ENCODE measurements around the gene PLXDC2.

The PLXDC2 gene

DNA sequence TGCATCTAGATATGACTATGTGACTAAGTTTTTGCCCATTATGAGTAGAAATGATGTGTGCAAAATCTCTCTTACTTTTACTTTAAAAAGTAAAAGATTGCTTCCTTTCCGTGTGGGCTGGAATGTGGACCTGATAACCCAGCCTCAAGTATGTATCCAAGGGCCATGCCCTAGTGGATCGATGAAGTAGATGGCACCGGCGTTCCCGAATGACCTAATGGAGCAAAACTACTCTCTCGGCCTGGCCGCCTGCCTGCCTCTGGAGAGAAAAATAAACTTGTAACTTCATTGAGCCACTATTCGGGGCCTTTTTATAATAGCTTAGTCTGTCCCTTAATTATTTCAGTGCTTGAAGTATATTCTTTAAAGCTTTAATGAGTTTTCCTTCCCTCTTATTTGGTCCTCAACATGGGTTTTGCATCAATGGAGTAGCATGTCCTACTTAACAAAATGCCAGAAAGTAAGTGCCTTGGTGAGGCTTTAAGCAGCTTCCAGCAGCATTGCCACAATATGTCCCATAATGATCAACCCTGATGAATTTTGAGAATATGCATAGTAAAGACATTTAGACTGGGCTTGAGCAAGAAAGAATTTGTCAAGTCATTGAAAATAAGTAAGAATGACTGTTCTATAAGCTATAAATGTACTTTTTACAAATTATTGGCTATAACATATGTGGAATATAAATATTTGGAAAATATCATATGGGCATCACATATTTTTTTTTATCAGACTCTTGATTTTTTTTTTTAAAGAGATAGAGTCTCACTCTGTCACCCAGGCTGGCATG, 61.4 kb downstream of the PLXDC2 start:
- Histone ChIP-seq H3K27ac (ENCODE audit: low read depth, low read length) (no peak overlapping the region), H3K9ac (ENCODE audit: low read depth in 1 of 2, low read length in 2 of 2) (no peak overlapping the region), H3K4me3 (ENCODE audit: low read depth in 1 of 2, low read length in 2 of 2) (no peak overlapping the region)

DNA sequence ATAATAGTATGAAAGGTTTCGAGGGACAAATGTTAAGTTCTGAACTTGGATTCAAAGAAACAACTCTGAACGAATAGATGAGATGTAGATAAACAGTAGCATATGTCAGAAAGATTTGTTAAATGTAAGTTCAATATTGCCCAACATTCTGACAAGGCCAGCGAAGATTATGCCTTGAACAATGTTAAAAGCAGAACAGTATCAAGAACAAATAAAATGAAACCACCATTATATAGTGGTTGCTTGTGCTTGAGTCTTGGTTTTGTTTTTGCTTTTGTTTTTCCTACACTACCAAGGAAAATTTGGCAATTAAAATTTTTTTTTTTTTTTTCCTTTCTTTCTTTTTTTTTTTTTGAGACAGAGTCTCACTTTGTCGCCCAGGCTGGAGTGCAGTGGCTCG, 66.4 kb downstream of the PLXDC2 start:
- H3K4me1 ChIP-seq (ENCODE audit: control insufficient read depth in 1 of 2, insufficient read depth in 2 of 2, low read length in 2 of 2): peaks cover 3% of the 10 kb centered on the region in 2 donors
- H3K36me3 ChIP-seq (ENCODE audit: control insufficient read depth in 1 of 2, insufficient read depth in 2 of 2, low read length in 2 of 2): no peaks in the 10 kb centered on the region
- H3K27me3 ChIP-seq (ENCODE audit: control insufficient read depth in 1 of 2, insufficient read depth in 2 of 2, low read length in 2 of 2): no peaks in the 10 kb centered on the region
- H3K9me3 ChIP-seq (ENCODE audit: control insufficient read depth in 1 of 2, low read length in 2 of 2): no peaks in the 10 kb centered on the region
- H3K9ac ChIP-seq (ENCODE audit: low read depth in 1 of 2, low read length in 2 of 2): no peak overlapping the region
- H3K27ac ChIP-seq (ENCODE audit: low read depth, low read length): no peak overlapping the region
- no peak overlapping the region for H3K4me3 ChIP-seq (ENCODE audit: low read depth in 1 of 2, low read length in 2 of 2)

More for the DNA sequence above, 61.4 kb downstream of the PLXDC2 start:
- no peaks in the 10 kb centered on the region for H3K9me3 ChIP-seq (ENCODE audit: control insufficient read depth in 1 of 2, low read length in 2 of 2)
- no peaks in the 10 kb centered on the region for H3K4me1 ChIP-seq (ENCODE audit: control insufficient read depth in 1 of 2, insufficient read depth in 2 of 2, low read length in 2 of 2)
- H3K27me3 ChIP-seq (ENCODE audit: control insufficient read depth in 1 of 2, insufficient read depth in 2 of 2, low read length in 2 of 2): no peaks in the 10 kb centered on the region
- no peaks in the 10 kb centered on the region for H3K36me3 ChIP-seq (ENCODE audit: control insufficient read depth in 1 of 2, insufficient read depth in 2 of 2, low read length in 2 of 2)

DNA sequence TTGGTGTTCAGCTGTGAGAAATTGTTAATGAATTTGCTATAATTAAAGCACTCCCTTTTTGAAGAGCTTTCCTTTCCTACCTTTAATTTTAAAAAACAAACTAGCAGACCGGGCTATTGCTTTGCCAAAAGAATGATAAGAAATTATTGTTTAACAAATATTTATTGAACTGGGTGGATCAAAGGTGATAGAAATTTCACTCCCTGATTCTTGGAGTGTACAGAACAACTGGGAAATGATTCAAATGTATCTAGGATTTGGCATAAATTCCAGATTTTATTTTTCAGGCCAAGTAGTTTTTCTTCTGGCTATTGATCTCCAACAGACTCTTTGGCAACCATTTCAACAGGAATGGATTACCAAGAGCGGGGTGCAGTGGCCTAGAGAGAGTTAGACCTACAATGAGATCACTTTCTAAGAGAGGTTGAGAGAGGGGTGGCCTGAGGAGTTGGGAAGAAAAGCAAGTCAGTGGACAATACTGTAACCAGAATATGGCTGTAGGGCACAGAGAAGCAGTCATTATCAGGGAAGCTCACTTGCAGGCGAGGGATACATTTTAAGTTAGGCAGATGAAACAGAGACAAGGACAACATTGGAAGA, 71.9 kb downstream of the PLXDC2 start:
- Histone ChIP-seq H3K9ac (ENCODE audit: low read depth in 1 of 2, low read length in 2 of 2) (no peak overlapping the region), H3K27ac (ENCODE audit: low read depth, low read length) (no peak overlapping the region), H3K27me3 (ENCODE audit: control insufficient read depth in 1 of 2, insufficient read depth in 2 of 2, low read length in 2 of 2) (no peaks in the 10 kb centered on the region), H3K9me3 (ENCODE audit: control insufficient read depth in 1 of 2, low read length in 2 of 2) (no peaks in the 10 kb centered on the region), H3K4me3 (ENCODE audit: low read depth in 1 of 2, low read length in 2 of 2) (no peak overlapping the region), H3K4me1 (ENCODE audit: control insufficient read depth in 1 of 2, insufficient read depth in 2 of 2, low read length in 2 of 2) (peaks cover 9 to 20% of the 10 kb centered on the region in 2 donors), H3K36me3 (ENCODE audit: control insufficient read depth in 1 of 2, insufficient read depth in 2 of 2, low read length in 2 of 2) (no peaks in the 10 kb centered on the region)

DNA sequence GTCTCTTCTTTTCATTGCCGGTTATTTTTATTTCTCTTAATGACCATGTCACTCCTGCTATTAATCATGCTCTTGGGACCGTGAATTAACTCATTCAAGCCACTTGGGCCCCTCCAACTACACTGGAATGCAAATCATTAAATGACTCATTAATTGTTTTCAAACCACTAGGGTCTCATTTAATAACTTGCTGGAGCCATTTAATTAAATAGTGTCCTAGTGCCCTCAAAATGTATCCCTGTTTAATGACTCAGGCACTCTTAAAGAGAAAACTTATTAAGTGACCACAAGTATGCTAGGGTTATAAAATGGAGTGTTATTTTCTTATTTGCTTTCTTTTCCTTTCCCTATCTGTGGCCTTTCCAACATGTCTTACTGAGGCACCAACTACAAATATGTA, 73.0 kb downstream of the PLXDC2 start:
- H3K36me3 ChIP-seq (ENCODE audit: control insufficient read depth in 1 of 2, insufficient read depth in 2 of 2, low read length in 2 of 2): no peaks in the 10 kb centered on the region
- H3K4me3 ChIP-seq (ENCODE audit: low read depth in 1 of 2, low read length in 2 of 2): no peak overlapping the region
- H3K27ac ChIP-seq (ENCODE audit: low read depth, low read length): no peak overlapping the region
- peaks cover 9 to 20% of the 10 kb centered on the region in 2 donors for H3K4me1 ChIP-seq (ENCODE audit: control insufficient read depth in 1 of 2, insufficient read depth in 2 of 2, low read length in 2 of 2)
- no peak overlapping the region for H3K9ac ChIP-seq (ENCODE audit: low read depth in 1 of 2, low read length in 2 of 2)
- H3K27me3 ChIP-seq (ENCODE audit: control insufficient read depth in 1 of 2, insufficient read depth in 2 of 2, low read length in 2 of 2): no peaks in the 10 kb centered on the region
- no peaks in the 10 kb centered on the region for H3K9me3 ChIP-seq (ENCODE audit: control insufficient read depth in 1 of 2, low read length in 2 of 2)

DNA sequence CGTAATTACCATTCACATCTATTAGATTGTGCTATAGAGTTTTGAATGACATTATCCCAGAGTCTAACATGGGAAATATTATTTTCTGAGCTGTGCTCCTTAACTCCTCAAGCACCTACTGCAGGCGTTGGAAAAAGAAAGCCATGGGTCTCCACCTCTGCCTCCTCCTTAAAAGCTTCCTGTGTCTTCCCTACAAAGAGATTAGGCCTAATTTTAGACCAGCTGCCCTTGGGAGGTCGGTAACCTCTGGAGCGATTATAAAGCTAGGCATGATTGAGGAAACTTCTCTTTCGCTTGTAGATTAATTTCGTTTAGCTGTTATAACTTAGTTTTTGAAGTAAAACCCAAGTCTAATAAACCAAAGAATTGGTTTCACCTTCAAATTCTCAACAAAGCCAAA, 75.2 kb downstream of the PLXDC2 start:
- Histone ChIP-seq H3K27me3 (ENCODE audit: control insufficient read depth in 1 of 2, insufficient read depth in 2 of 2, low read length in 2 of 2) (no peaks in the 10 kb centered on the region), H3K27ac (ENCODE audit: low read depth, low read length) (no peak overlapping the region), H3K4me3 (ENCODE audit: low read depth in 1 of 2, low read length in 2 of 2) (no peak overlapping the region), H3K36me3 (ENCODE audit: control insufficient read depth in 1 of 2, insufficient read depth in 2 of 2, low read length in 2 of 2) (no peaks in the 10 kb centered on the region), H3K9me3 (ENCODE audit: control insufficient read depth in 1 of 2, low read length in 2 of 2) (no peaks in the 10 kb centered on the region), H3K9ac (ENCODE audit: low read depth in 1 of 2, low read length in 2 of 2) (no peak overlapping the region), H3K4me1 (ENCODE audit: control insufficient read depth in 1 of 2, insufficient read depth in 2 of 2, low read length in 2 of 2) (peaks cover 9 to 20% of the 10 kb centered on the region in 2 donors)

DNA sequence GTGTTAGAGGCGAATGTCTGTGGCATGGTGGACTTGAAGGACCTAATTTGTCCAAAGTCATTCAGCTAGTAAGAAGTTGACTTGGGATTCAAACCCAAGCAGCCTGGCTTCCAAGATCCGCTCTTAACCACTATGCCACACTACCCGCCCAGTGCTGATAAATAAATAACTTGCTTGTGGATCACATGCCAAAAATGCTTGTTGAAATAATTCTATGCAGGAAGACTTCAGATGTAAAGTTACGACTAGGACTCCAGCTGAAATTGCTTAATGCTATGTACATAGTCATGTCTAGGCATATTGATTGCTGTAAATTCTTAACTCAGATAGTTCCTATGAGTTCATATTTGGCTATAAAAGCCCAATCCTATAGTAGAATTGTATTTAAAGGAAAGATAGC, 76.0 kb downstream of the PLXDC2 start:
- H3K4me3 ChIP-seq (ENCODE audit: low read depth in 1 of 2, low read length in 2 of 2): no peak overlapping the region

DNA sequence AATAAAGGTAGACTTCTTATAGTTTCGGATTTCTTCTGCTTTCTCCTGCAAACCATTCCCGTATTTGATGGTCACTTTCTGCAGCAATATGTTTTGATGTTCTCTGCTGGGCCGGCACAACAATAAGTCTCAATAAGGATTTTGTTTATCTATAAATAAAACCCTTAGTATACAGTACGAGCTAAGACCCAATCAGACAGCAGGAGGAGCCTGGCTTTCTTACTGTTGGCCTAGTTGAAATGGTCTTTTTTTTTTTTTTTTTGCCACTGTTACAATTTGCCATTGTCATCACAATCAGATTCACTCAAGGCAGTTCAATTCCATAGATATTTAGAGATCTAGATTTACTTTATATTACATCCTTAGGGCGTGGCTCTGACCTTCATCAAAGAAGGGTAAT, 76.4 kb downstream of the PLXDC2 start:
- no peak overlapping the region for H3K27ac ChIP-seq (ENCODE audit: low read depth, low read length)
- H3K4me1 ChIP-seq (ENCODE audit: control insufficient read depth in 1 of 2, insufficient read depth in 2 of 2, low read length in 2 of 2): peaks cover 6 to 16% of the 10 kb centered on the region in 2 donors
- no peak overlapping the region for H3K4me3 ChIP-seq (ENCODE audit: low read depth in 1 of 2, low read length in 2 of 2)

More for the DNA sequence above, 76.0 kb downstream of the PLXDC2 start:
- H3K4me1 ChIP-seq (ENCODE audit: control insufficient read depth in 1 of 2, insufficient read depth in 2 of 2, low read length in 2 of 2): peaks cover 9 to 20% of the 10 kb centered on the region in 2 donors
- no peaks in the 10 kb centered on the region for H3K27me3 ChIP-seq (ENCODE audit: control insufficient read depth in 1 of 2, insufficient read depth in 2 of 2, low read length in 2 of 2)
- H3K36me3 ChIP-seq (ENCODE audit: control insufficient read depth in 1 of 2, insufficient read depth in 2 of 2, low read length in 2 of 2): no peaks in the 10 kb centered on the region
- H3K9me3 ChIP-seq (ENCODE audit: control insufficient read depth in 1 of 2, low read length in 2 of 2): no peaks in the 10 kb centered on the region
- H3K27ac ChIP-seq (ENCODE audit: low read depth, low read length): no peak overlapping the region
- H3K9ac ChIP-seq (ENCODE audit: low read depth in 1 of 2, low read length in 2 of 2): no peak overlapping the region

DNA sequence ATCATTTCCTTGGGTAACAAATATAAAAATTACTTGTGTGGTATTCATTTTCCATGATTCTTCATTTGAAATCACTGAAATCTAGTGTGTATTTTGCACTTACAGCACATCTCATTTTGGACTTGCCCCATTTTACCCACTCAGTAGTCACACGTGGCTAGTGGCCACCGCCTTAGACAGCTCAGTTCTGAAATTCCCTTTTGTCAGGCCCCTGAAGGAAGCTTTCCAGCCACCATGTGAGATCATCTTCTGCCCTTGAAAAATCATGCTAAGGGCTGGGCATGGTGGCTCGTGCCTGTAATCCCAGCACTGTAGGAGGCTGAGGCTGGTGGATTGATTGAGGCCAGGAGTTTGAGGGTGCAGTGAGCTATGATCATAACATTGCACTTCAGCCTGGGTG, 79.3 kb downstream of the PLXDC2 start:
- Histone ChIP-seq H3K4me1 (ENCODE audit: control insufficient read depth in 1 of 2, insufficient read depth in 2 of 2, low read length in 2 of 2) (peaks cover 9 to 11% of the 10 kb centered on the region in 2 donors), H3K9ac (ENCODE audit: low read depth in 1 of 2, low read length in 2 of 2) (no peak overlapping the region), H3K27me3 (ENCODE audit: control insufficient read depth in 1 of 2, insufficient read depth in 2 of 2, low read length in 2 of 2) (no peaks in the 10 kb centered on the region), H3K27ac (ENCODE audit: low read depth, low read length) (no peak overlapping the region), H3K4me3 (ENCODE audit: low read depth in 1 of 2, low read length in 2 of 2) (no peak overlapping the region), H3K9me3 (ENCODE audit: control insufficient read depth in 1 of 2, low read length in 2 of 2) (no peaks in the 10 kb centered on the region), H3K36me3 (ENCODE audit: control insufficient read depth in 1 of 2, insufficient read depth in 2 of 2, low read length in 2 of 2) (no peaks in the 10 kb centered on the region)

More for the DNA sequence above, 76.4 kb downstream of the PLXDC2 start:
- Histone ChIP-seq H3K9ac (ENCODE audit: low read depth in 1 of 2, low read length in 2 of 2) (no peak overlapping the region), H3K27me3 (ENCODE audit: control insufficient read depth in 1 of 2, insufficient read depth in 2 of 2, low read length in 2 of 2) (no peaks in the 10 kb centered on the region), H3K36me3 (ENCODE audit: control insufficient read depth in 1 of 2, insufficient read depth in 2 of 2, low read length in 2 of 2) (no peaks in the 10 kb centered on the region), H3K9me3 (ENCODE audit: control insufficient read depth in 1 of 2, low read length in 2 of 2) (no peaks in the 10 kb centered on the region)

DNA sequence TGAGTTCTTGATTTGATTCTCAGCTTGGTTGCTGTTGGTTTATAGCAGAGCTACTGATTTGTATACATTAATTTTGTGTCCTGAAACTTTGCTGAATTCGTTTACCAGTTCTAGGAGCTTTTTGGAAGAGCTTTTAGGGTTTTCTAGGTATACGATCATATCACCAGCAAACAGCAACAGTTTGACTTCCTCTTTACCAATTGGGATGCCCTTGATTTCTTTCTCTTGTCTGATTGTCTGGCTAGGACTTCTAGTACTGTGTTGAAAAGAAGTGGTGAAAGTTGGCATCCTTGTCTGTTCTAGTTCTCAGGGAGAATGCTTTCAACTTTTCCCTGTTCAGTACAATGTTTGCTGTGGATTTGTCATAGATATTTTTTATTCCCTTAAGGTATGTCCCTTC, 86.2 kb downstream of the PLXDC2 start:
- Histone ChIP-seq H3K36me3 (ENCODE audit: control insufficient read depth in 1 of 2, insufficient read depth in 2 of 2, low read length in 2 of 2) (no peaks in the 10 kb centered on the region), H3K4me3 (ENCODE audit: low read depth in 1 of 2, low read length in 2 of 2) (no peak overlapping the region), H3K27ac (ENCODE audit: low read depth, low read length) (no peak overlapping the region), H3K27me3 (ENCODE audit: control insufficient read depth in 1 of 2, insufficient read depth in 2 of 2, low read length in 2 of 2) (no peaks in the 10 kb centered on the region), H3K9me3 (ENCODE audit: control insufficient read depth in 1 of 2, low read length in 2 of 2) (no peaks in the 10 kb centered on the region), H3K9ac (ENCODE audit: low read depth in 1 of 2, low read length in 2 of 2) (no peak overlapping the region), H3K4me1 (ENCODE audit: control insufficient read depth in 1 of 2, insufficient read depth in 2 of 2, low read length in 2 of 2) (peaks cover 6% of the 10 kb centered on the region in 2 donors)

DNA sequence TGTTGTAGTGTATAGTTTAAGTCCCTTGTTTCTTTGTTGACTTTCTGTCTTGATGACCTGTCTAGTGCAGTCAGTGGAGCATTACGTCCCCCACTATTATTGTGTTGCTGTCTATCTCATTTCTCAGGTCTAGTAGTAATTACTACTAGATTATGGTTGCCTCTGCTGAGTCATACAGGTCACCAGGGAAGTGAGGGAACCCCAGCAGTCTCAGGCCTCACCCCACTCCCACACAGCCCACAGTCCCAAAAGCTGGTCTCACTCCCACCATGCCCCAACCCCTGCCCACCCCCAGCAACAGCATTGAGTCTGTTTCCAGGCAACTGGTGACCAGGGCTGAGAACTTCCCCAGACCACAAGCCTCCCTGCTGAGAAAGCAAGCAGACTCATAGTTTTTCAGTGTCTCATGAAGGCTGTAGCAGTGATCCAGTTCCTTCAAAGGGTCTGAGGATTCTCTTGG, 88.0 kb downstream of the PLXDC2 start:
- H3K27me3 ChIP-seq (ENCODE audit: control insufficient read depth in 1 of 2, insufficient read depth in 2 of 2, low read length in 2 of 2): no peaks in the 10 kb centered on the region
- H3K9me3 ChIP-seq (ENCODE audit: control insufficient read depth in 1 of 2, low read length in 2 of 2): no peaks in the 10 kb centered on the region
- no peak overlapping the region for H3K4me3 ChIP-seq (ENCODE audit: low read depth in 1 of 2, low read length in 2 of 2)
- H3K4me1 ChIP-seq (ENCODE audit: control insufficient read depth in 1 of 2, insufficient read depth in 2 of 2, low read length in 2 of 2): peaks cover 2 to 10% of the 10 kb centered on the region in 2 donors
- no peak overlapping the region for H3K9ac ChIP-seq (ENCODE audit: low read depth in 1 of 2, low read length in 2 of 2)
- no peaks in the 10 kb centered on the region for H3K36me3 ChIP-seq (ENCODE audit: control insufficient read depth in 1 of 2, insufficient read depth in 2 of 2, low read length in 2 of 2)
- H3K27ac ChIP-seq (ENCODE audit: low read depth, low read length): no peak overlapping the region
